Left colon (tissue), 2 donors: Measurements from ENCODE around the gene LARGE2. TPM values are rescaled to one million over a fixed set of nuclear protein-coding genes. Genes with fewer than 3 reads are reported as not detected.
"Not testable (repeated sequence)": the region's sequence is repeated elsewhere in the genome, so short reads cannot be mapped to it uniquely, and the experiment has no call there.

Experiments
- ATAC-seq: fragments of 200-7000 bp; cut with Tn5 transposase; one replicate; pipeline ENCODE4 v1.9.1; 2020; ENCODE audit warnings: mild to moderate bottlenecking, moderate library complexity
- DNase-seq, 2 donors: peaks; one replicate each; pipeline ENCODE4 v3.0.0-alpha.2; 2020
- intact Hi-C, 2 donors: fragments of 100-400 bp; cut with DNase I in 1 of 2; cut with micrococcal nuclease in 1 of 2; formaldehyde crosslinking; loops; one replicate each; pipeline versions ENCODE4 v1.11.2 to v1.14.0; 2022; cut with DNase I, micrococcal nuclease
- total RNA-seq, 2 donors: library from RNA; stranded (reverse); fragmentation: NEBNext Ultra II Directional; extraction: Animal tissue kit (Norgen Biotek cat#: 25700); gene quantifications; one replicate each; pipeline ENCODE4 v1.2.1, GENCODE V29; 2021
- donor health status: DM: no; HTN: no; CAD: no.
- donor health status: DM: yes; HTN: yes; CAD: no.

Gene LARGE2
- total RNA-seq, 2 donors from 2014 or later = 1.1 to 4.2 TPM

GRCh38 chr11:45894555-45895247 is 27.8 kb upstream of the LARGE2 start:
- intact Hi-C loops = no loop called here
- no peak for ATAC-seq
- no peak for DNase-seq

GRCh38 chr11:45895553-45896259 is 26.8 kb upstream of the LARGE2 start:
- intact Hi-C loops = no loop called here
- no peak for DNase-seq

GRCh38 chr11:45896422-45896984 is 26.0 kb upstream of the LARGE2 start:
- DNase-seq = no peak
- intact Hi-C loops = no loop called here
- no peak for ATAC-seq

More at GRCh38 chr11:45895553-45896259, 26.8 kb upstream of the LARGE2 start:
- ATAC-seq = no peak

DNA sequence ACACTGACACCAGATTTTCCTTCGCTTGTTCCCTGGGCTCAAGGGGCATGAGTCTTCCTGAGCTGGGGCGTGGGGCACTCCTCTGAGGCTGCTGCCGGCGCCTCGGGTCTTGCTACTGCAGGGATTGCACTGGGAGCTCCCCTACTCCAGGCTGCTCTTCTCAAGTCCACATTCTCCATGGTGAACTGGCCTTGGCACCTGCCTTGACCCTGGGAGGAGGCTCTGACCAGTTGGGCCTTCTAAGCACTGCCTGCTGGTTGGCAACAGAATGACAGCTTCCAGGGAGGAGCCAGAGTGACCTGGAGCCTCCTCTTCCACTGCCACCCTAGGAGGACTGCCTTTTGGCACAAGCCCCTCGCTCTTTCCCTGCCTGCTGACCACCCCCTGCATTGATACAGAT is 24.9 kb upstream of the LARGE2 start:
- DNase-seq = no peak
- no peak for ATAC-seq
- intact Hi-C loops = no loop called here

DNA sequence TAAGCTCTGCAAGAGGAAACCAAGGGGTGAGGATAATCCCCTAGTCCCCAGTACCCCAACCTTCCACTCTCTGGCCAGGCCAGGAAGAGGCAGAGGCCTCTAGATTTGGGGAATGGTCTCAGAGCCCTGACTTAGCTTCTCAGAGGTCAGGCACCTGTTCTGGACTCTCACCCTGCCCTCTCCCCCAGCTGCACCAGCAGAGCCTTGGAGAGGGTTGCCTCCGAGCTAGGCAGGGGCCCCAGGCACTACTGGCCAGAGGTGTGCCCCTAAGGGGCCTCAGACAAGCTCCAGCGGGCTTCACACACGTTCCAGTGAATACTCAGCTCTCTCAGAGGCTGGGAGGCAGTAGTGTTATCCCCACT is 23.4 kb upstream of the LARGE2 start:
- no peak for ATAC-seq
- intact Hi-C loops = no loop called here
- no peak for DNase-seq

- ATAC-seq (peak; percentile 70), DNase-seq (peak; percentile 75)
- intact Hi-C loops = no loop called here
These were observed 22.8 kb upstream of the LARGE2 start for GRCh38 chr11:45899448-45900174.

GRCh38 chr11:45900175-45900800 is 22.2 kb upstream of the LARGE2 start:
- peak; percentile 3 for ATAC-seq
- intact Hi-C loops, DNase-seq: not testable (repeated sequence)

DNA sequence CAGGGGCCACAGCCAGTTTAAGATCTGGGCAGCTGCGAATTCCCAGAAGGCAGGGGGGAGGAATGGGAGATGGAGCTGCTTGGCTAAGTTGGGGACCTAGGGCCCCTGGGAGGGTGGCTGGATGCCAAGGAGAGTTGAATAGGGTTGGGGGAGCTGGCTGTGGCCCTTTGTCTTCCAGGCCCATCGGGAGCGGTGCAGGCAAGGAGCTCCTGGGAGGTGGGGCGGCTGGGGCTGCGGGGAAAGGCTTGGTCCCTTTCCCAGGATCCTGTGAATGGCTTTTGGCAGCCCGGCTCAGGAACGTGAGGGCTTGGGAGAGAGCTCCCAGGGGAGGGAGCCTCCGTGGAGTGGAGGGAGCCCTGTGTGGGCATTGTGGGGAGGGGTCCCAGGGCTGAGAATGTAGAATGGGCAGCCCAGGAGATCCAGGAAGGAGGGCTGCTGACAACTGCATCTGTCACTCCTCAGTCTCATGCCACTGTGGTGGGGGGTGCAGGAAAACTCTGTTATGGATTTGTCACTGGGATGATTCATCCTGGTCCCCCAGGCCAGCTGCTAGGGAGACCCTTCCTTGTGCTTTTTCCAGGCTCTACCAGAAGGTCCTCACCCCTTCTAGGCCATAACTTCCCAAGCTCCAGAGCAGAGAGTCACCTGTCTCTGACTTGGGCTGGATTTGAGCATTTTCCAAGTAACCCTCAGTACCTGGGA is 21.4 kb upstream of the LARGE2 start:
- intact Hi-C loops = no loop called here
- ATAC-seq = no peak
- DNase-seq = no peak

DNA sequence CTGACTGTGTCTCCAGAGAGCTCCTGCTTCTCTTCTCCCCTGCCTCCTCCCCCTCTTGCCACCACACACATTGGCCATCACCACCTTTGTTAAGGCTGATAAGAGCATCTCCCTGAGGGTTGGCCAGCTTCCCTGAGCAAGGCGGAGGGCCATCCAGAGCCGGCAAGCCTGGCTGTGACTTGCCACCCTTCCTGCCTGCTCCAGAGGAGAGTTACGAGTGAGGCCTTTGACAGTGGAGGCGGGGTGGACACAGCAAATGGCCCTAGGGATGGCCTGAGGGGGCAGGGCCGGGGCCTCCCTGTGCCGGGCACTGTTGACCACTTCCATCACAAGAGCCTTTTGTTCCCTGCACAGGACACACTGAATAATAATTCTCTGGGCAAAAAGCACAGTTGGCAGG is 20.8 kb upstream of the LARGE2 start:
- no peak for ATAC-seq
- DNase-seq = no peak
- intact Hi-C loops = no loop called here

DNA sequence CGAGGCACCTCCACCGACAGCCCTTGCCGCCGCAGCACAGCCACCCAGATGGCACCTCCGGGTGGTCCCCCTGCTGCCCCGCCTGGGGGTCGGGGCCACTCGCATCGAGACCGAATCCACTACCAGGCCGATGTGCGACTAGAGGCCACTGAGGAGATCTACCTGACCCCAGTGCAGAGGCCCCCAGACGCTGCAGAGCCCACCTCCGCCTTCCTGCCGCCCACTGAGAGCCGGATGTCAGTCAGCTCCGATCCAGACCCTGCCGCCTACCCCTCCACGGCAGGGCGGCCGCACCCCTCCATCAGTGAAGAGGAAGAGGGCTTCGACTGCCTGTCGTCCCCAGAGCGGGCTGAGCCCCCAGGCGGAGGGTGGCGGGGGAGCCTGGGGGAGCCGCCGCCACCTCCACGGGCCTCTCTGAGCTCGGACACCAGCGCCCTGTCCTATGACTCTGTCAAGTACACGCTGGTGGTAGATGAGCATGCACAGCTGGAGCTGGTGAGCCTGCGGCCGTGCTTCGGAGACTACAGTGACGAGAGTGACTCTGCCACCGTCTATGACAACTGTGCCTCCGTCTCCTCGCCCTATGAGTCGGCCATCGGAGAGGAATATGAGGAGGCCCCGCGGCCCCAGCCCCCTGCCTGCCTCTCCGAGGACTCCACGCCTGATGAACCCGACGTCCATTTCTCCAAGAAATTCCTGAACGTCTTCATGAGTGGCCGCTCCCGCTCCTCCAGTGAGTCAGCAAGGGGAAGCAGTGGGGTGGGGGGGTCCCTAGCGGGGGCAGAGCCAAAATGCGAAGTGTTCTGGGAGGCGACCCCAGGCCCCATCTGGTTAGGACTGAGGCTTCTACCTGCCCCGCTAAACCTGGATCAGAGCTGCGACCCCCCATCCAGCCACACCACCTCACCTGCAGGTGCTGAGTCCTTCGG is 19.7 kb upstream of the LARGE2 start:
- intact Hi-C loops = no loop called here

GRCh38 chr11:45904309-45904915 is 18.0 kb upstream of the LARGE2 start:
- peak in 1 of 2 donors; percentile 30 for DNase-seq
- intact Hi-C loops = no loop called here
- ATAC-seq = peak; percentile 33

More for the DNA sequence above, 19.7 kb upstream of the LARGE2 start:
- DNase-seq = no peak
- ATAC-seq = no peak

GRCh38 chr11:45905095-45905494 is 17.4 kb upstream of the LARGE2 start:
- intact Hi-C loops = no loop called here
- DNase-seq (no peak), ATAC-seq (no peak)

DNA sequence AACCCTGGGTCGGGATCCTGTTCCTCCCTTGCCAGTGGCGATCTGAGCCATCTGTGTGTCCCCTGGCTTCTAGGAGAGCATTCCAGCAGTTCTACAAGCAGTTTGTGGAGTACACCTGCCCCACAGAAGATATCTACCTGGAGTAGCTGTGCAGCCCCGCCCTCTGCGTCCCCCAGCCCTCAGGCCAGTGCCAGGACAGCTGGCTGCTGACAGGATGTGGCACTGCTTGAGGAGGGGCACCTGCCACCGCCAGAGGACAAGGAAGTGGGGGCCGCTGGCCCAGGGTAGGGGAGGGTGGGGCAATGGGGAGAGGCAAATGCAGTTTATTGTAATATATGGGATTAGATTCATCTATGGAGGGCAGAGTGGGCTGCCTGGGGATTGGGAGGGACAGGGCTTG is 16.9 kb upstream of the LARGE2 start:
- ATAC-seq = peak; percentile 23
- DNase-seq, intact Hi-C loops: not testable (repeated sequence)

- intact Hi-C loops = no loop called here
- ATAC-seq = peak; percentile 70
- peak; percentile 28 to 68 for DNase-seq
These were observed 16.3 kb upstream of the LARGE2 start for GRCh38 chr11:45906096-45906682.

- intact Hi-C loops = no loop called here
- ATAC-seq = peak; percentile 9
These were observed 15.4 kb upstream of the LARGE2 start, which contains the start of gene FREY1 for GRCh38 chr11:45906965-45907611. FREY1 (minus strand) TSS chr11:45907271; CDS start chr11:45907245, 26 bp downstream.

DNA sequence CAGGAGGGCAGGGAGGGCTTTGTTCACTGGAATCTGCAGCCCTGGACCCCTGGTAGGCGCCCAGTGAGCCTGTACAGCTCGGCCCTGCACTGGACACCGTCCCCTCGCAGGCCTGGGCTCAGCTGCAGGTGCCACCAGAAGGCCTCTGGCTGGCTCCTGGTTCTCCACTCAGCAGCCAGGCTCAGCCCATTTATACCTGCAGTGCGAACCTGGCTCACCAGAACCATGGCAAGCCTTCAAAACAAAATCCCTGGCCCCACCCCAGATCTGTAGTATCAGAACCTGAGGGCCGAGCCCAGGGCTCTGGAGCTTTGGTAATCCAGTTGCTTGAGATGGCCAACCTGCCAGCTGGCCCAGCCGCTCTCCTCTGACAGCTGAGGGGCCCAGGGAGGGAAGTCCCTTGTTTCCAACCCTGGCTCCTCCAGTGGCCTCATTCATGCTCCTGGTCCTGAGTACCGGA is 14.5 kb upstream of the LARGE2 start:
- intact Hi-C loops = no loop called here
- ATAC-seq (no peak), DNase-seq (no peak)

More at GRCh38 chr11:45906965-45907611, 15.4 kb upstream of the LARGE2 start, which contains the start of gene FREY1:
- DNase-seq = no peak
